HG03521 (cell line): ENCODE measurements around the gene GDF2.

Source experiments
- ATAC-seq: cut with Tn5 transposase; IDR thresholded peaks from one replicate; pipeline ENCODE4 v1.9.1; 2021; ENCODE audit warnings: mild to moderate bottlenecking, moderate library complexity; ENCODE audit not compliant: unreplicated experiment

The GDF2 gene

DNA sequence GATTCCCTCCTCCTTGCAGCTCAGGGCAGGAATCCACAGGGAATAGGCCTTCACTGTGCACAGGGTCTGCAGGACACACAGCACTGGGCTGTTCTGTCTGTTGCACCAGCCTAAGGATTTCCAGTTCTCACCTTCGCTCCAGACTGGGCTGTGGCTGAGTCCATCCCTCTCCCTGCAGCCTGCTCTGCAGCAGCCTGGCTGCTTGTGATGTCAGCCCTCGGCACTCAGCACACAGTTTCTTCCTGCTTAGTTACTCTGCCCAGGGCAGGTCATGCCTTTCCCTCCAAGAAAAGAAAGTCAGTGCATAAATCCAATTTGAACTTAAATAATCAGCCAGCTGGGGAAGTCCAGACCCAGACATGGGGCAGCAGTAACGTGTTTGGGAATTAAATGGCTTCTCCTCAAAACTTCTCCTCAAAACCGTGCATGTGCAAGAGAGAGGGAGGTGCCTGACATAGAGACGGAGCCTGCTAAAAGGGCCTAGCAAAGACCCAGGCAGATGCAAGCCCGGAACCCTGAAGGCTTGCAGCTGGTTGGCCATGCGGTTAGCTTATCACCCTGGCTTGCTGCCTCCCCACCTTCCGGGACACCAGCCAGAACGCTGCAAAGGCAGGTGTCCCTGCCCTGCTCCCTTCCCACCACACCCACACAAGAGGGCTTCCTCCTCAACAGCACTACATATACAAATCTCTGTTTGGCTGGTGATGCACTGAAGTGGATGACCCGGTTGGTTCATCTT, 10.9 kb upstream of the GDF2 start:
- no peak for ATAC-seq

DNA sequence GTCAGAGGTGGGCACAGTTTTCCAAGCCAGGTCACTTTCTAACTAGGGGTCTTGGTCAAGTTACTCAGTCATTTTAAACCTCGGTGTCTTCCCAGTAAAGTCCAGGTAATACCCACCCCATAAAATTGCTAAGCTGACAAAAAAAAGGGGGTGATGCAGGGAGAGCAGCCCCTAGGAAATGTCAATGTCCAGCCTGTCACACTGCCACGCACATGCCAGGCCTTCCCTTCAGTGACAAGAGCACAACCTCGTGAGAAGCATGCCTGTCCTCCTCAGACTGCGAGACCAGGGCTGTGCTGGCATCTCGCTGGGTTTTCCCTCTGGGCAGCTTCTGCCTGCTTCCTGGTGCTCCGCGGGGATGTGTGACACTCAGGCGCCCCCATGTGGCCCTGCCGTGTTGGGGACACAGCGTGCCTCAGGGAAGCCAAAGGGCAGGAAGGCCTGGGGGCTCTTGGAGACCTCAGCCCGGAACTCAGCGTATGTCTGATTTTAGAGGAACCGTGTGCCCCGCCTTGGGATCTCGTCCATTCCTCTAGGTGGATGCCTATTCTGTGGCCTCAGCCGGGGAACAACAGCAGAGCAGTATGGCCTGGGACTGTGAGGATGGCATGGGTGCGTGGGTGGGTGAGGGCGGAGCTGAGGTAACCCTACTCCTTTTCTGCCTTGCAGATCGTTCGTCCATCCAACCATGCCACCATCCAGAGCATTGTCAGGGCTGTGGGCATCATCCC, 10.2 kb upstream of the GDF2 start:
- peak; percentile 69 for ATAC-seq

DNA sequence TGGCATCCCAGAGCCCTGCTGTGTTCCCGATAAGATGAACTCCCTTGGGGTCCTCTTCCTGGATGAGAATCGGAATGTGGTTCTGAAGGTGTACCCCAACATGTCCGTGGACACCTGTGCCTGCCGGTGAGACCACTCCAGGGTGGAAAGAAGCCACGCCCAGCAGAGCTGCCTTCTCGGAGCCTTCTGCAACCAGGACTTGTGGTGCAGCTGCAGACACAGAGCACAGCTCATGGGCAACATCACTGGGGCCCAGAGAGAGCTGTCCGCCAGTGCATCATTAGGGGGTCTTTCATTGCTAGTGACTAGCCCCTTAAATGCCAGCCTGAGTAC, 9.6 kb upstream of the GDF2 start:
- ATAC-seq, result no peak

- ATAC-seq, result no peak
These were observed 7.8 kb upstream of the GDF2 start for GRCh38 chr10:47314416-47314970.

DNA sequence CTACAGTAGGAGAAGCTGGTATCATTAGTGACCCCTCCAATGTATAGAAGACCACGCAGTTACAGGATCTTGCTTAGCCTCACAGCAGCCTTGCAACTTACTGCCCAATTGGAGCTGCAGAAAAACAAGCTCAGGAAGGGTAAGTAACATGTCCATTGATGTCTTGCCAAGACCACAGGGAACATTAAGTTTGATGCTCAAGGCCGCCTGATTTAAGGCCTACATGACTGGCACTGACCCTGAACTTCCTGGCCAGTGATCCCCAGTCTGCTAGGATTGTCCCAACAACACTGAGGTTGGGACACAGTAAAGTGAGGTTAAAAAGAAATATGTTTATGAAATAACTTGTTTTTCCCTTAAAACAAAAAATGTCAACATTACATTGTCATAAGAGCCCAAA, 6.8 kb upstream of the GDF2 start:
- ATAC-seq, result no peak

- no peak for ATAC-seq
These were observed 6.1 kb upstream of the GDF2 start for GRCh38 chr10:47316131-47316530.

GRCh38 chr10:47317251-47317650, 5.0 kb upstream of the GDF2 start:
- no peak for ATAC-seq

DNA sequence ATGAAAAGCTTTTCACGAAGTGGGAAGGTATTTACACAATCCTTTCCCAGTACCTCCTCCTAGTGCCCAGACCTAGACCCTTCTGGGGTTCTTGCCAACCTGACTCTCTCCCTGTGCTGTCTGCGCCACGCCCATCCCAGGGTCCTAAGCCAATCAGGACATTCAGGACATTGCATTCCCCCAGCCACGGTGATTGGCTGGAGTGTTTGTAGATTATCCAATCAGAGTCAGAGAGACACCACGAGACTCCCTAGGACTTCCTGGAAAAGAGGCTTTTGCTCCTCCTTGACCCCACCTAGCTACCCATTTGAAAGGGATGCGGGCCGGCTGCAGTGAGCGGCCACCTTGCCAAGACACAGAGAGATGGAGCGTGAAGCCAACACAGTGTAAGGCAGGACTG, 3.5 kb upstream of the GDF2 start:
- no peak for ATAC-seq

DNA sequence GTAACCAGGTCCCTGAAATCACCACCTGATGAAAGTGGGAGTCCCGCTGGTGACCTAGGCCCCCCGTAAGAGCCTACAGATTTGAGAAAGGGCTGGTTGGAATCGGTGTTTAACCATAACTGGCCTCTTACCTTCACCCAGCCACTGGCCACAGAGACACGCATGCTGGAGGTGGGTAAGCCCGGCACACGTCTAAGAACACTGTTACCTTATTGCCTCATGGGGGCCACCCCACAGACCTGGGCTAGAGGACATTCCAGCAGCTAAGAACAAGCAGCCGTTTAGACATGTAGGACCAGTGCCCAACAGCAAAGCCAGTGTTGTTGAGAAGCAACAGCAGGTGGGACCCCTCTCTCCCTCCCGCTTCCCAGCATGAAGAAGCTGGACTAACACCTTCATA, 2.5 kb upstream of the GDF2 start:
- ATAC-seq, result no peak

- no peak for ATAC-seq
These were observed 1.4 kb upstream of the GDF2 start for GRCh38 chr10:47320812-47321211.

- no peak for ATAC-seq
These were observed 596 bp upstream of the GDF2 start for GRCh38 chr10:47321521-47322195.

DNA sequence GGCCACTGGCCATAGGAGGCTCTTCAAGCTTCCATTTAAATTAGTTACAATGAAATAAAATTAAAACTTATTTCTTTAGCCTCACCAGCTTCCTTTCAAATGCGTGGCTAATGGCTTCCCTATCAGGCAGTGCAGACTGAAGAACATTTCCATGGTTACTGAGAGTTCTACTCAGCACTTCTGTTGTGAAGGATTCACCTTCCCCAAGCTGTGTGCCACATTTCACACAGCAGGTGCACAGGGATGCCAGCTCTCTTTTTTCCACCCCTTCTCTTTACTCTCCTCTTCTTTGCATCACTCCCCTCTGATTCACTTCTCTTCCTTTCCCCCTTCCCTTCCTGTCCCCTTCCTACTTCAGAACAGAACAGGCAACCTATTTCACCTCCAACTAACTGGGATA, 833 bp downstream of the GDF2 start:
- no peak for ATAC-seq

- ATAC-seq, result no peak
These were observed 1.5 kb downstream of the GDF2 start for GRCh38 chr10:47323636-47324296.

GRCh38 chr10:47325303-47326291, 3.3 kb downstream of the GDF2 start:
- ATAC-seq, result no peak

- ATAC-seq, result no peak
These were observed 4.2 kb downstream of the GDF2 start for GRCh38 chr10:47326306-47326926.

- no peak for ATAC-seq
These were observed 4.7 kb downstream of the GDF2 start for GRCh38 chr10:47326927-47327330.

GRCh38 chr10:47329855-47330254, 7.6 kb downstream of the GDF2 start:
- ATAC-seq, result no peak

DNA sequence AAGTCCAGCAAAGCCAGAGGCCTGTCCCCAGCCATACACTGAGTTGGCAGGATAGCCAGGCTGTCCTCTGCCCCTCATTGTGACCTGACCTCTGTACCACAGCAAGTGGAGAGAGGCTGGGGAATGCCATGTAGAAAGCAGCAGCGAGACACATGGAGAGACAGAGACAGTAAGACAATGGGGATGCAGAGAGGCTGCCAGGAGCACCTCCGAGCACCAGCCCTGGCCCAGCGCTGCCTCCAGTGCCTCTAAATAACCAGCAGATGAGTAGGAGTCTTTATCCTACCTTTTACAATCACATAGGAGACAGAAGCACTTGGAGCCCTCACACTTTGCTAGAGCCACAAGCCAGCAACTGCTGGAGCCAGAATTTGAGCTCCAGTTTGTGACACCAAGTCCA, 8.1 kb downstream of the GDF2 start:
- ATAC-seq, result no peak

GRCh38 chr10:47330804-47331203, 8.6 kb downstream of the GDF2 start:
- no peak for ATAC-seq

- ATAC-seq, result no peak
These were observed 9.2 kb downstream of the GDF2 start for GRCh38 chr10:47331491-47331890.
